ENCODE data around the gene FCHSD2. TPM values are rescaled to one million over a fixed set of nuclear protein-coding genes. Genes with fewer than 3 reads are reported as not detected.

FCHSD2 gene
- total and polyA plus RNA-seq, 2 of the 8 experiments (the other 6 are each of a cell fraction or from before 2014, with no cell fraction given), result 4.1 to 7.8 TPM

DNA sequence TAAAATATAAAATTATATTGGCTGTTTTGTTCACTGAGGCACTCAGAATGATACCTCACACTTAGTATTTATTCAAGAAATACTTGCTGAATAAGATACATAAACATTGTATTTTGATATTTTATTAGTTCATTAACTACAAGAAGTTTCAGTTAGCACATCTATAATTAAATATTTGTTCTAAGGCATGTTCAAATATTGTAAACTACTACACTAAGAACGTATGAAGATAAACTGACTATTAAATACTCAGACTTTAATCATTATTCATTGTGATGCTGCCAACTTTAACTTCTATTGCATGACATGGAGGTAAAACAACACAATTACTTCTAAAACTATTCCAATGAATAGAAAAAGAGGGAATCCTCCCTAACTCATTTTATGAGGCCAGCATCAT, 198.5 kb downstream of the FCHSD2 start:
- Histone ChIP-seq H3K27me3 (replicated peaks in 1 of 4; ENCODE audit: control insufficient read depth in 3 of 4, extremely low read depth in 1 of 4, insufficient read depth in 3 of 4, low read length in 3 of 4) (no peaks in the 10 kb centered on the region), H2BK5ac (ENCODE audit: low read depth, low read length) (no peak overlapping the region), H3K79me1 (ENCODE audit: low read depth, low read length) (no peaks in the 10 kb centered on the region), H2BK120ac (replicated peaks; ENCODE audit: low read depth, low read length) (no peak overlapping the region), H3K79me2 (ENCODE audit: control insufficient read depth in 1 of 2, insufficient read depth in 2 of 2, low read length in 2 of 2) (no peaks in the 10 kb centered on the region), H4K91ac (replicated peaks; ENCODE audit: insufficient read length, low read length) (no peak overlapping the region), H3K4ac (replicated peaks; ENCODE audit: insufficient read length, low read depth, low read length) (no peak overlapping the region), H3K23me2 (ENCODE audit: low read depth, low read length) (no peaks in the 10 kb centered on the region), H2AFZ (ENCODE audit: low read length) (no peak overlapping the region), H4K20me1 (replicated peaks in 1 of 2; ENCODE audit: control insufficient read depth in 1 of 2, insufficient read depth in 2 of 2, low read length in 2 of 2) (no peaks in the 10 kb centered on the region), H3K18ac (ENCODE audit: extremely low read depth, low read length) (no peak overlapping the region), H3K4me1 (replicated peaks in 1 of 4; ENCODE audit: control insufficient read depth in 3 of 4, insufficient read depth in 4 of 4, low read length in 3 of 4) (no peaks in the 10 kb centered on the region), H3K4me2 (ENCODE audit: insufficient read depth in 1 of 2, low read depth in 2 of 2, low read length in 2 of 2) (no peak overlapping the region), H3K56ac (replicated peaks; ENCODE audit: insufficient read length, low read depth, low read length) (no peak overlapping the region), H3K4me3 (ENCODE audit: extremely low read depth in 1 of 4, insufficient read depth in 2 of 4, low read depth in 3 of 4, low read length in 4 of 4) (no peak overlapping the region), H3K9me3 (ENCODE audit: insufficient read depth in 2 of 2, low read depth in 1 of 2, low read length in 1 of 2) (no peaks in the 10 kb centered on the region), H2BK12ac (ENCODE audit: low read depth, low read length) (no peak overlapping the region), H2AK5ac (ENCODE audit: low read depth, low read length) (no peak overlapping the region), H3K23ac (ENCODE audit: insufficient read length) (no peak overlapping the region), H2BK15ac (ENCODE audit: low read length) (no peak overlapping the region), H3K27ac (ENCODE audit: low read depth, low read length) (no peak overlapping the region), H3K36me3 (ENCODE audit: control insufficient read depth in 2 of 4, insufficient read depth in 4 of 4, low read length in 3 of 4) (no peaks in the 10 kb centered on the region), H3K14ac (ENCODE audit: insufficient read length) (no peak overlapping the region), H4K5ac (ENCODE audit: insufficient read length, low read depth, low read length) (no peak overlapping the region), H2BK20ac (ENCODE audit: low read length) (no peak overlapping the region), H3K9ac (replicated peaks in 1 of 4; ENCODE audit: extremely low read depth in 1 of 4, low read depth in 3 of 4, low read length in 3 of 4) (no peak overlapping the region), H4K8ac (ENCODE audit: extremely low read depth, insufficient read depth, low read length) (no peak overlapping the region)
- CTCF ChIA-PET (ENCODE audit: partially characterized antibody), result no interaction called here
- POLR2A ChIA-PET (ENCODE audit: partially characterized antibody), result no interaction called here
- TF ChIP-seq CTBP2 (IDR thresholded peaks at IDR 0.05; ENCODE audit: borderline replicate concordance, insufficient read depth, insufficient read length, low read length) (no peak), EGR1 (IDR thresholded peaks at IDR 0.05; ENCODE audit: borderline replicate concordance, low read depth, low read length) (no peak), RBBP5 (IDR thresholded peaks at IDR 0.05; ENCODE audit: borderline replicate concordance, low read depth, low read length) (no peak), ZNF274 (IDR thresholded peaks at IDR 0.05; ENCODE audit: borderline replicate concordance, extremely low read depth, low read length) (no peak), GTF2F1 (IDR thresholded peaks at IDR 0.05; ENCODE audit: borderline replicate concordance, low read depth, low read length) (no peak), BACH1 (IDR thresholded peaks at IDR 0.05; ENCODE audit: low read length) (no peak), KDM1A (IDR thresholded peaks at IDR 0.05; ENCODE audit: borderline replicate concordance, low read length) (no peak), RAD21 (IDR thresholded peaks at IDR 0.05 in 1 of 2, conservative IDR thresholded peaks at IDR 0.05 in 1 of 2; ENCODE audit: low read depth in 2 of 2, low read length in 2 of 2) (no peak), CREB1 (IDR thresholded peaks at IDR 0.05) (no peak), JUND (IDR thresholded peaks at IDR 0.05; ENCODE audit: low read length) (no peak), POU5F1 (IDR thresholded peaks at IDR 0.05; ENCODE audit: low read depth, low read length) (no peak), ATF2 (IDR thresholded peaks at IDR 0.05; ENCODE audit: low read length) (no peak)
- DNase-seq (ENCODE audit: low read depth in 1 of 2, low spot score in 2 of 2), result no peak
- WGBS, 2 experiments (ENCODE audit: extremely low coverage in 1 of 2, insufficient coverage in 1 of 2, insufficient read length in 1 of 2, insufficient replicate concordance in 2 of 2, low coverage in 1 of 2, low lambda C conversion rate in 2 of 2, missing lambda C conversion rate in 1 of 2), result 81% methylated on average over 1 of the region's 1 CpG; no CpG with 5 or more reads in 1 of the 2 experiments
- no peak for FAIRE-seq
